K562 (cell line): ENCODE data around the gene PI4KA. TPM values are rescaled to one million over a fixed set of nuclear protein-coding genes. Genes with fewer than 3 reads are reported as not detected.

ENCODE experiments used
- ATAC-seq: fragments of 200-7000 bp; cut with Tn5 transposase; 3 replicates; pipeline ENCODE4 v1.9.1; 2020; ENCODE audit warnings: moderate library complexity
- BruUV-seq: library from RNA; stranded (reverse); fragments of 400-500 nt; replicated peaks from 2 replicates; lab custom pipeline; 2021; lab: Mats Ljungman, UMichigan
- CTCF ChIA-PET: fragments of 300-600 bp; formaldehyde crosslinking; extraction: SDS; loops from one replicate; lab custom pipeline; 2021; ENCODE audit warnings: low intra/inter-chr PET ratio; lab: Yijun Ruan, JAX
- POLR2A ChIA-PET: fragments of 300-600, 350-650 bp; sonication (Branson Sonifier 250); formaldehyde crosslinking; extraction: SDS; loops from one replicate; lab custom pipeline; 2021; ENCODE audit warnings: antibody characterized with exemption, inconsistent platforms; lab: Yijun Ruan, JAX
- DNase-seq, 4 experiments: peaks; one replicate each; pipeline versions ENCODE4 v3.0.0 to v3.0.0-alpha.2; 2011 to 2018; ENCODE audit warnings: low spot score in 3 of 4, mixed read lengths in 3 of 4; ENCODE audit errors: extremely low read depth in 1 of 4
- FAIRE-seq: peaks from 2 replicates; lab custom pipeline; 2011; peaks lifted over from hg19 to GRCh38; lab: Jason Lieb, UNC
- H2AFZ ChIP-seq: 2 replicates; pipeline ENCODE4 v1.6.0; 2011; ENCODE audit warnings: low read depth, low read length, control low read depth, inconsistent platforms
- H3K27ac ChIP-seq: fragments of 200-600 bp; 3 replicates; pipeline ENCODE4 v1.8.0; 2011; ENCODE audit warnings: low read depth, mild to moderate bottlenecking, control low read depth, inconsistent platforms, low read length, moderate library complexity, mixed read lengths; ENCODE audit errors: extremely low read depth
- H3K27me3 ChIP-seq, 2 experiments: fragments of 300-600 bp in 1 of 2; 2 replicates in 1 of 2; 3 replicates in 1 of 2; pipeline versions ENCODE4 v1.6.0 to v1.8.0; 2011; ENCODE audit warnings: inconsistent platforms in 2 of 2, low read length in 2 of 2, mild to moderate bottlenecking in 1 of 2, mixed read lengths in 1 of 2, moderate library complexity in 1 of 2; ENCODE audit not compliant: control insufficient read depth in 2 of 2, insufficient read depth in 2 of 2
- H3K36me3 ChIP-seq: fragments of 300-600 bp; 3 replicates; pipeline ENCODE4 v1.8.0; 2011; ENCODE audit warnings: mild to moderate bottlenecking, low read length, inconsistent platforms; ENCODE audit not compliant: control insufficient read depth, insufficient read depth
- H3K4me1 ChIP-seq, 2 experiments: fragments of 200-600 bp in 1 of 2; replicated peaks in 1 of 2; 2 replicates in 1 of 2; 3 replicates in 1 of 2; pipeline versions ENCODE4 v1.5.1 to v1.8.0; 2011; ENCODE audit warnings: inconsistent platforms in 2 of 2, low read length in 2 of 2, mild to moderate bottlenecking in 1 of 2, mixed read lengths in 1 of 2, moderate library complexity in 1 of 2; ENCODE audit not compliant: control insufficient read depth in 2 of 2, insufficient read depth in 2 of 2
- H3K4me2 ChIP-seq: 2 replicates; pipeline ENCODE4 v1.6.1; 2011; ENCODE audit warnings: low read length, control low read depth, inconsistent platforms, mixed read lengths; ENCODE audit not compliant: insufficient read depth
- H3K4me3 ChIP-seq: fragments of 200-600 bp; sonication (generic), shearing (Covaris generic); 2 replicates; pipeline ENCODE4 v1.5.1; 2016; ENCODE audit warnings: control low read depth, inconsistent platforms
- H3K79me2 ChIP-seq: fragments of 200-600 bp; 3 replicates; pipeline ENCODE4 v1.8.0; 2011; ENCODE audit warnings: low read length, inconsistent platforms; ENCODE audit not compliant: control insufficient read depth, insufficient read depth
- H3K9ac ChIP-seq, 2 experiments: 2 replicates each; pipeline versions ENCODE4 v1.6.0 to v1.6.1; 2011; ENCODE audit warnings: low read depth in 2 of 2, low read length in 2 of 2, control low read depth in 1 of 2, inconsistent platforms in 1 of 2, mild to moderate bottlenecking in 1 of 2, mixed read lengths in 1 of 2; ENCODE audit not compliant: insufficient read depth in 1 of 2
- H3K9me1 ChIP-seq: one replicate; pipeline ENCODE4 v1.6.0; 2011; ENCODE audit warnings: inconsistent platforms, mild to moderate bottlenecking, low read length, moderate library complexity; ENCODE audit not compliant: control insufficient read depth, insufficient read depth
- H3K9me3 ChIP-seq: replicated peaks from 2 replicates; pipeline ENCODE4 v1.5.1; 2011; ENCODE audit warnings: low read depth, low read length, inconsistent platforms; ENCODE audit not compliant: control insufficient read depth, insufficient read depth
- H4K20me1 ChIP-seq: replicated peaks from 2 replicates; pipeline ENCODE4 v1.6.1; 2011; ENCODE audit warnings: low read length, inconsistent platforms, mixed read lengths; ENCODE audit not compliant: control insufficient read depth, insufficient read depth
- CREB3 ChIP-seq: fragments of 450-650 bp; conservative IDR thresholded peaks from 2 replicates; pipeline ENCODE4 v1.6.1; 2016; ENCODE audit warnings: missing genetic modification characterization, low read depth, mild to moderate bottlenecking, missing compliant biosample characterization, moderate library complexity
- HNRNPL ChIP-seq: fragments of 200-400 bp; formaldehyde crosslinking; IDR thresholded peaks from 2 replicates; pipeline ENCODE4 v1.6.1; 2017; ENCODE audit warnings: low read depth, mild to moderate bottlenecking, low read length
- HNRNPLL ChIP-seq: fragments of 200-400 bp; formaldehyde crosslinking; IDR thresholded peaks from 2 replicates; pipeline ENCODE4 v1.6.1; 2017; ENCODE audit warnings: low read length, low read depth, mild to moderate bottlenecking; ENCODE audit not compliant: poor library complexity, severe bottlenecking
- KDM4B ChIP-seq, 2 experiments: fragments of 450-650 bp in 1 of 2; sonication (generic) in 1 of 2; IDR thresholded peaks; 2 replicates each; pipeline ENCODE4 v1.6.1; 2016 to 2017; ENCODE audit warnings: borderline replicate concordance in 2 of 2, antibody characterized with exemption in 1 of 2, low read depth in 1 of 2, mild to moderate bottlenecking in 1 of 2
- MAX ChIP-seq: sonication (generic); formaldehyde crosslinking; IDR thresholded peaks from 2 replicates; pipeline ENCODE4 v1.9.0; 2022; ENCODE audit warnings: mild to moderate bottlenecking, missing genetic modification reagents
- MYBL2 ChIP-seq, 2 experiments: fragments of 450-650 bp in 1 of 2; sonication (generic) in 1 of 2; formaldehyde crosslinking in 1 of 2; IDR thresholded peaks; 2 replicates each; pipeline versions ENCODE4 v1.6.1 to v1.8.1; 2017 to 2022; ENCODE audit warnings: borderline replicate concordance in 1 of 2, inconsistent platforms in 1 of 2, low read depth in 1 of 2, mild to moderate bottlenecking in 1 of 2, missing genetic modification reagents in 1 of 2, moderate library complexity in 1 of 2
- TEAD4 ChIP-seq, 2 experiments: sonication (generic) in 1 of 2; formaldehyde crosslinking in 1 of 2; IDR thresholded peaks; 2 replicates each; pipeline versions ENCODE4 v1.6.1 to v1.8.0; 2012 to 2022; ENCODE audit warnings: borderline replicate concordance in 1 of 2, inconsistent platforms in 1 of 2, low read length in 1 of 2, mild to moderate bottlenecking in 1 of 2, missing genetic modification reagents in 1 of 2
- WHSC1 ChIP-seq: IDR thresholded peaks from one replicate; pipeline ENCODE4 v1.6.1; 2012; ENCODE audit warnings: low read length, control low read depth, inconsistent platforms
- ZC3H4 ChIP-seq: sonication (generic); formaldehyde crosslinking; IDR thresholded peaks from 2 replicates; pipeline ENCODE4 v1.9.0; 2021; ENCODE audit warnings: missing genetic modification reagents, borderline replicate concordance
- ZKSCAN3 ChIP-seq: fragments of 250-450 bp; sonication (Bioruptor Pico); IDR thresholded peaks from 2 replicates; pipeline ENCODE4 v1.4.0; 2020
- ZNF124 ChIP-seq: sonication (generic); formaldehyde crosslinking; IDR thresholded peaks from 2 replicates; pipeline ENCODE4 v1.8.1; 2022; ENCODE audit warnings: missing genetic modification reagents
- WGBS: fragments of 100-300 bp; shearing (Covaris generic); methylation state at CpG from one replicate; pipeline ENCODE4 v1.1.6; 2016; ENCODE audit warnings: low coverage, mixed read lengths; ENCODE audit not compliant: insufficient coverage; ENCODE audit errors: missing lambda C conversion rate; 5-methylcytosine and 5-hydroxymethylcytosine counted together
- in situ Hi-C: fragments of 300-500 bp; cut with MboI; formaldehyde crosslinking; loops from 4 replicates; pipeline ENCODE4 v1.15.0; 2018; ENCODE audit warnings: inconsistent platforms, mixed read lengths
- intact Hi-C: fragments of 100-400 bp; cut with micrococcal nuclease; formaldehyde crosslinking; loops from 2 replicates; pipeline ENCODE4 v1.14.2; 2022
- polyA plus RNA-seq, 8 experiments: library from polyadenylated mRNA; depleted of rRNA in 4 of 8; stranded (reverse) in 5 of 8; unstranded in 3 of 8; fragments of >200 nt; fragmentation: Nextera tagmentation in 2 of 8; fragmentation: Illumina TruSeq in 1 of 8; extraction: Ambion mirVana in 2 of 8; extraction: Trizol in 1 of 8; gene quantifications; 2 replicates each; pipeline versions ENCODE4 v1.2.1 to v1.2.3, GENCODE V29; 2011 to 2014; ENCODE audit warnings: inconsistent platforms in 1 of 8, missing spikeins in 1 of 8
- total RNA-seq, 7 experiments: library from RNA; depleted of rRNA in 6 of 7; stranded (reverse); fragments of >200 nt in 6 of 7; fragmentation: Illumina TruSeq in 2 of 7; extraction: Trizol in 2 of 7; gene quantifications; 2 replicates each; pipeline versions ENCODE4 v1.2.1 to v1.2.3, GENCODE V29; 2011 to 2021; ENCODE audit warnings: low replicate concordance in 1 of 7

PI4KA gene
- total and polyA plus RNA-seq, 9 of the 15 experiments (the other 6 are each of a cell fraction or from before 2014, with no cell fraction given), result 7.3 to 187 (median 84.7) TPM

- TF ChIP-seq ZC3H4 (CRISPR knock-in tag) (0 out of 2 replicates have a peak, but pooled peaks have one; percentile 1), HNRNPL (no peak), ZKSCAN3 (CRISPR knock-in tag) (peak; percentile 16; the same call in 1 of the 2 replicates), MAX (CRISPR knock-in tag) (0 out of 2 replicates have a peak, but pooled peaks have one; percentile 8), TEAD4 (IDR thresholded peaks at IDR 0.05; ENCODE audit: low read length) (no peak), TEAD4 (CRISPR knock-in tag; IDR thresholded peaks at IDR 0.05; ENCODE audit: borderline replicate concordance) (peak; percentile 72; the same call in 1 of the 2 replicates)
Observed at GRCh38 chr22:20764729-20765128, 93.9 kb downstream of the PI4KA start (continued).

GRCh38 chr22:20764471-20764720 lies 94.2 kb downstream of the PI4KA start:
- no peaks in the 10 kb centered on the region; the same call in 1 of the 2 replicates for H4K20me1 ChIP-seq
- ATAC-seq, result no peak
- H3K4me3 ChIP-seq, result no peak overlapping the region
- ChIA-PET CTCF (no interaction called here), POLR2A (interaction anchor here (1.1 to 3.6 kb wide), 6 partner anchors 10 to 34 kb away, joined by 3 to 21 read pairs (median 6); partner anchors contain the start of gene SERPIND1)
- WGBS, result 89% methylated on average over 7 of the region's 7 CpGs
- no peak overlapping the region for H3K4me2 ChIP-seq
- peaks cover 7 to 8% of the 10 kb centered on the region in 2 experiments; a peak in 4 of 5 replicates for H3K4me1 ChIP-seq
- H3K79me2 ChIP-seq, result no peaks in the 10 kb centered on the region
- no peak for TF ChIP-seq KDM4B (IDR thresholded peaks at IDR 0.05; ENCODE audit: borderline replicate concordance in 2 of 2, low read depth in 1 of 2)
- no peak for TF ChIP-seq MYBL2 (IDR thresholded peaks at IDR 0.05; ENCODE audit: low read depth)
- 0 out of 2 replicates have a peak, but pooled peaks have one; percentile 25 for TF ChIP-seq MYBL2 (CRISPR knock-in tag; IDR thresholded peaks at IDR 0.05; ENCODE audit: borderline replicate concordance)
- peak; percentile 80 for TF ChIP-seq WHSC1
- TF ChIP-seq HNRNPLL, result peak; percentile 14
- TF ChIP-seq ZNF124, result peak; percentile 68
- no peak for TF ChIP-seq CREB3
- intact Hi-C loops, result loop anchor here (5.0 kb wide), 1 partner anchor 42 kb away; no protein-coding TSS in a partner anchor
- BruUV-seq, result no TSS peak
- no peak for DNase-seq
- in situ Hi-C loops, result no loop called here
- no peak for FAIRE-seq
- H2AFZ ChIP-seq, result no peak overlapping the region
- H3K9me1 ChIP-seq, result peaks cover 11% of the 10 kb centered on the region
- no peaks in the 10 kb centered on the region for H3K27me3 ChIP-seq
- no peak overlapping the region for H3K27ac ChIP-seq
- H3K9me3 ChIP-seq, result no peaks in the 10 kb centered on the region
- H3K9ac ChIP-seq, result no peak overlapping the region
- H3K36me3 ChIP-seq, result peaks cover 61% of the 10 kb centered on the region
